Transverse colon (tissue), 4 donors: ENCODE measurements around the gene TMSB10.

Source experiments
- POLR2A ChIP-seq: fragments of 450-650 bp; IDR thresholded peaks from one replicate; pipeline ENCODE4 v1.6.1; 2016; ENCODE audit warnings: antibody characterized with exemption, mild to moderate bottlenecking, moderate library complexity
- POLR2AphosphoS5 ChIP-seq, 3 donors: sonication (generic); formaldehyde crosslinking; IDR thresholded peaks; one replicate each; pipeline ENCODE4 v1.6.1; 2016; ENCODE audit warnings: antibody characterized with exemption in 3 of 3
- TF ChIP-seq, protein P1 (sequence below), 5 experiments: fragments of 200-600 bp in 3 of 5; fragments of 450-650 bp in 2 of 5; sonication (generic) in 3 of 5; IDR thresholded peaks; 1 replicate in 2 of 5; 2 replicates in 3 of 5; pipeline ENCODE4 v1.5.1; 2016 to 2017; ENCODE audit warnings: antibody characterized with exemption in 5 of 5, inconsistent platforms in 3 of 5, mild to moderate bottlenecking in 2 of 5, moderate library complexity in 1 of 5

DNA sequence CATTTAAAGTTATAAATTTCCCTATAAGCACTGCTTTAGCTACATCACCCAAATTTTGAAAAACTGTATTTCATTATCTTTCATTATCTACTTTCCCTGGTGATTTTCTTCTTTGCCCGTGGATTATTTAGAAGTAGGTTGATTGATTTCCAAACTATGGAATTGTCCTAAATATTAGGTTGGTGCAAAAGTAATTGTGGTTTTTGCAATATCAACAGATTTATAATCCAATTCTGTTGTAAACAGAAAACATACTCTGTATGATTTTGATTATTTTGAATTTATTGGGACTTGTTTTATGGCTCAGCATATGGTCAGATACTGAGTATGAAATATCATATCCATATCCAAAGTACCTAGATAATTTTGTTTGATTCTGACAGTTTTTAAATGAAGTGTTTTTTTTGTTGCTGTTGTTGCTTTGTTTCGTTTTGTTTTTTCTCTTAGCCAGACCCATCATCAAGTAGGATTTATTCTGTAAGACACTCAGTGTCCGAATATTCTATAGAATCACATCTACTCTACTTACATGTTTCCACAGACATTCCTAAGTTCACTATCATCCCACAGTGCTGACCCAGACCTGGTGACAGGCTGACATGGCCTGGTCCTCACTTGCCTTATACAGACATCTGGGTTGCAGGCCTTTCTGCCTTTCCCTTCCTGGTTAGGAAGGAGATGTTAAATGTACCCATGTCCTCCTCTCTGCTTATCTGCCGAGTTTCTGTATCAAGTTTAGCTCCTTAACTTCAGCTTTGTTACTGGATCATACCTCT is 22.5 kb upstream of the TMSB10 start:
- TF ChIP-seq, protein P1, sequence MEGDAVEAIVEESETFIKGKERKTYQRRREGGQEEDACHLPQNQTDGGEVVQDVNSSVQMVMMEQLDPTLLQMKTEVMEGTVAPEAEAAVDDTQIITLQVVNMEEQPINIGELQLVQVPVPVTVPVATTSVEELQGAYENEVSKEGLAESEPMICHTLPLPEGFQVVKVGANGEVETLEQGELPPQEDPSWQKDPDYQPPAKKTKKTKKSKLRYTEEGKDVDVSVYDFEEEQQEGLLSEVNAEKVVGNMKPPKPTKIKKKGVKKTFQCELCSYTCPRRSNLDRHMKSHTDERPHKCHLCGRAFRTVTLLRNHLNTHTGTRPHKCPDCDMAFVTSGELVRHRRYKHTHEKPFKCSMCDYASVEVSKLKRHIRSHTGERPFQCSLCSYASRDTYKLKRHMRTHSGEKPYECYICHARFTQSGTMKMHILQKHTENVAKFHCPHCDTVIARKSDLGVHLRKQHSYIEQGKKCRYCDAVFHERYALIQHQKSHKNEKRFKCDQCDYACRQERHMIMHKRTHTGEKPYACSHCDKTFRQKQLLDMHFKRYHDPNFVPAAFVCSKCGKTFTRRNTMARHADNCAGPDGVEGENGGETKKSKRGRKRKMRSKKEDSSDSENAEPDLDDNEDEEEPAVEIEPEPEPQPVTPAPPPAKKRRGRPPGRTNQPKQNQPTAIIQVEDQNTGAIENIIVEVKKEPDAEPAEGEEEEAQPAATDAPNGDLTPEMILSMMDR (IDR thresholded peaks at IDR 0.05), result no peak
- TF ChIP-seq POLR2A (no peak), POLR2AphosphoS5 (IDR thresholded peaks at IDR 0.05) (no peak)
